Loucy (cell line): ENCODE measurements around the gene TRAF3IP1.

Source experiments
- H2AFZ ChIP-seq: fragments of 200-600 bp; sonication (generic); 2 replicates; pipeline ENCODE4 v1.6.0; 2016; ENCODE audit warnings: antibody characterized with exemption, mild to moderate bottlenecking, low read length, moderate library complexity
- H3F3A ChIP-seq: fragments of 200-600 bp; 2 replicates; pipeline ENCODE4 v1.6.0; 2016; ENCODE audit warnings: antibody characterized with exemption, low read depth, mild to moderate bottlenecking
- H3K27me3 ChIP-seq: fragments of 200-600 bp; sonication (generic); 2 replicates; pipeline ENCODE4 v1.6.1; 2014; ENCODE audit warnings: low read length, mild to moderate bottlenecking; ENCODE audit not compliant: insufficient read depth, poor library complexity, severe bottlenecking
- H3K36me3 ChIP-seq: fragments of 200-600 bp; sonication (generic); 2 replicates; pipeline ENCODE4 v1.6.1; 2016; ENCODE audit warnings: low read length; ENCODE audit not compliant: insufficient read depth
- H3K4me1 ChIP-seq: fragments of 200-600 bp; sonication (generic); 2 replicates; pipeline ENCODE4 v1.5.1; 2014; ENCODE audit warnings: low read length, mild to moderate bottlenecking; ENCODE audit not compliant: insufficient read depth, poor library complexity, severe bottlenecking
- H3K4me2 ChIP-seq: fragments of 200-600 bp; sonication (generic); 2 replicates; pipeline ENCODE4 v1.6.0; 2014; ENCODE audit warnings: antibody characterized with exemption, low read length, low read depth, mild to moderate bottlenecking; ENCODE audit not compliant: poor library complexity, severe bottlenecking
- H3K4me3 ChIP-seq: fragments of 200-600 bp; sonication (generic); 2 replicates; pipeline ENCODE4 v1.5.1; 2014; ENCODE audit warnings: low read length, mild to moderate bottlenecking, mixed read lengths; ENCODE audit not compliant: poor library complexity, severe bottlenecking
- H3K79me2 ChIP-seq: fragments of 200-600 bp; sonication (generic); 2 replicates; pipeline ENCODE4 v1.6.1; 2014; ENCODE audit warnings: low read length; ENCODE audit not compliant: insufficient read depth
- H3K9ac ChIP-seq: fragments of 200-600 bp; sonication (generic); 2 replicates; pipeline ENCODE4 v1.6.0; 2014; ENCODE audit warnings: mild to moderate bottlenecking, low read depth, low read length, moderate library complexity; ENCODE audit not compliant: poor library complexity, severe bottlenecking
- H3K9me2 ChIP-seq: fragments of 200-600 bp; sonication (generic); replicated peaks from 2 replicates; pipeline ENCODE4 v1.6.1; 2016; ENCODE audit warnings: low read depth, low read length, mixed read lengths
- H3K9me3 ChIP-seq: fragments of 200-600 bp; sonication (generic); 2 replicates; pipeline ENCODE4 v1.6.1; 2014; ENCODE audit warnings: mild to moderate bottlenecking, antibody characterized with exemption, low read length, low read depth; ENCODE audit not compliant: insufficient read depth
- H4K20me1 ChIP-seq: fragments of 200-600 bp; sonication (generic); 2 replicates; pipeline ENCODE4 v1.6.0; 2014; ENCODE audit warnings: antibody characterized with exemption, low read length, mild to moderate bottlenecking; ENCODE audit not compliant: insufficient read depth, poor library complexity, severe bottlenecking
- EZH2phosphoT487 ChIP-seq: fragments of 200-600 bp; IDR thresholded peaks from 2 replicates; pipeline ENCODE4 v1.6.1; 2018; ENCODE audit warnings: antibody characterized with exemption, mild to moderate bottlenecking, moderate library complexity, borderline replicate concordance
- TF ChIP-seq, protein P1 (sequence below): fragments of 200-600 bp; sonication (generic); conservative IDR thresholded peaks from 2 replicates; pipeline ENCODE4 v1.5.1; 2014; ENCODE audit warnings: mild to moderate bottlenecking, antibody characterized with exemption, low read length

TRAF3IP1 gene

DNA sequence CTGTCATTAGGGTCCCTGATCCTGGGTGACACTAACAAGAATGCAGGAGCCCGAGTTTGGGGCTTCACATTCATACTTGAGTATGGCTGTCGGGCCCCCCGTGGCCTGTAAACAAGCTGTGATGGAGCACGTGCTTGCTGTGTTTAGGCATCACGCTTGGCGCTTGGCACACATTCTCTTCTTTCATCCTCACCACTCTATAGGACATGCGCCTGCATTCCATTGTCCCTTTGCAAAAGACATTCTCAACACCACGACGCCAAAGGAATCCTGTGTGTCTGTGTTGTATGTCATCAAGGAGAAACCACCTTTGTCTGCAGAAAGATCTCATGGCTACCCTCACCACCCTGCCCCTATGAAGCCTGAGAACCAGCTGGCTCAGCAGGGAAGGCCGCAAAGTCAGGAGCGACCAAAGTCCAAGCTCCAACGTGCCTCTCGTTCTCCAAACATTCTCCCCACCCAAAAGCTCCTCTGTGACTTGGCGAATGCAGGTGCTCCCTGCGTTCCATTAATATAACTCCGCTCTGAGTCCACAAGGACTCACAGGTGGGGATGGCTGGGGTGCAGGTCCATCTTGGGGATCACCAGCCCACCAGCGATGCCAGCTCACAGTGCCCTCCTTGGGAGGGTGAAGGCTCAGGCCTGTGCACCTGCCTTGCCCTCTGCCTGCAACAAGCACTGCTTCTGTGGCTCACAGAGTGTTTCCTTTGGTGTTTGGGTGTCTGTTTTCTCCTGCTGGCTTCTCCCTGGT, 25.8 kb upstream of the TRAF3IP1 start:
- Histone ChIP-seq H4K20me1 (no peaks in the 10 kb centered on the region), H3K9me2 (no peaks in the 10 kb centered on the region), H3K4me3 (no peak overlapping the region), H3K4me2 (no peak overlapping the region), H3K9ac (no peak overlapping the region), H2AFZ (no peak overlapping the region), H3K79me2 (no peaks in the 10 kb centered on the region), H3K36me3 (no peaks in the 10 kb centered on the region), H3K27me3 (no peaks in the 10 kb centered on the region), H3K4me1 (peaks cover 4% of the 10 kb centered on the region), H3F3A (no peaks in the 10 kb centered on the region), H3K9me3 (no peaks in the 10 kb centered on the region)
- TF ChIP-seq, protein P1, sequence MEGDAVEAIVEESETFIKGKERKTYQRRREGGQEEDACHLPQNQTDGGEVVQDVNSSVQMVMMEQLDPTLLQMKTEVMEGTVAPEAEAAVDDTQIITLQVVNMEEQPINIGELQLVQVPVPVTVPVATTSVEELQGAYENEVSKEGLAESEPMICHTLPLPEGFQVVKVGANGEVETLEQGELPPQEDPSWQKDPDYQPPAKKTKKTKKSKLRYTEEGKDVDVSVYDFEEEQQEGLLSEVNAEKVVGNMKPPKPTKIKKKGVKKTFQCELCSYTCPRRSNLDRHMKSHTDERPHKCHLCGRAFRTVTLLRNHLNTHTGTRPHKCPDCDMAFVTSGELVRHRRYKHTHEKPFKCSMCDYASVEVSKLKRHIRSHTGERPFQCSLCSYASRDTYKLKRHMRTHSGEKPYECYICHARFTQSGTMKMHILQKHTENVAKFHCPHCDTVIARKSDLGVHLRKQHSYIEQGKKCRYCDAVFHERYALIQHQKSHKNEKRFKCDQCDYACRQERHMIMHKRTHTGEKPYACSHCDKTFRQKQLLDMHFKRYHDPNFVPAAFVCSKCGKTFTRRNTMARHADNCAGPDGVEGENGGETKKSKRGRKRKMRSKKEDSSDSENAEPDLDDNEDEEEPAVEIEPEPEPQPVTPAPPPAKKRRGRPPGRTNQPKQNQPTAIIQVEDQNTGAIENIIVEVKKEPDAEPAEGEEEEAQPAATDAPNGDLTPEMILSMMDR: no peak
- TF ChIP-seq EZH2phosphoT487: no peak

DNA sequence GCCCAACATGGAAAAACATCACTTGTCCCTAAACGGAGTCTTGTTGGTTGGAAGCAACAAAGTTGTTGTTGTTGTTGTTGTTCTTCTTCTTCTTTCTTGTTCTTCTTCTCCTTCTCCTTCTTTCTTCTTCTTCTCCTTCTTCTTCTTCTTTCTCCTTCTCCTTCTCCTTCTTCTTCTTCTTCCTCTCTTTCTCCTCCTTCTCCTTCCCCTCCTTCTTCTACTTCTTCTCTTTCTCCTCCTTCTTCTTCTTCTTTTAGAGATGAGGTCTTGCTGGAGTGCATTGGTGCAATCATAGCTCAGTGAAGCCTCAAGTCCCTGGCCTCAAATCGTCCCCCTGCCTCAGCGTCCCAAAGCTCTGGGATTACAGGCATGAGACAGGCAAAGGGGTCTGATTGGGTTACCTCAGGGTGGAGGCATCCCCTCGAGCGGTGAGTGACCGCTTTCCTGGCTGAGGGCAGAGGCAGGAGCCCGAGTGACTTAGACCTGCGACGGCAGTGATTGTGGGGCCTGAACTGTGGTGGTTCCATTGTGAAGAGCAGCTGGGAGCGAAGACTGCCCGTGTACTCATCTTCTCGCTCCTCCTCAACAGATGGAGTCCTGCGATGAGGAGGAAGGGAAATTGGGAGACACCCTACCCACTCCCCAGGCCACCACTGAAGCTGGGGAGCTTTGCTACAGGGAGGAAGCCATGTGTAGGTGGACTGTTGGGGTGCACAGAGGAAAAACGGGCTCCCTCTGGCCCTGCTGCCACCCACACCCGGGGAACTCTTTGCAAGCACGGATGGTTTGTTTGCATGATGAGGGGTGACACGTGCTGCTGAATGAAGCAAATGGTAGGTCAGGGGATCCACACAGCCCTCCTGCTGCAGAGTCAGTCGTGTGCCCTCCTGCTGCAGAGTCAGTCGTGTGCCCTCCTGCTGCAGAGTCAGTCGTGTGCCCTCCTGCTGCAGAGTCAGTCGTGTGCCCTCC, 24.9 kb upstream of the TRAF3IP1 start:
- no peaks in the 10 kb centered on the region for H4K20me1 ChIP-seq
- H3K9me3 ChIP-seq: no peaks in the 10 kb centered on the region
- no peaks in the 10 kb centered on the region for H3K9me2 ChIP-seq
- H3K36me3 ChIP-seq: no peaks in the 10 kb centered on the region
- no peaks in the 10 kb centered on the region for H3K4me1 ChIP-seq
- H3K9ac ChIP-seq: no peak overlapping the region
- TF ChIP-seq, protein P1: no peak
- no peak for TF ChIP-seq EZH2phosphoT487
- no peak overlapping the region for H3K4me2 ChIP-seq
- no peak overlapping the region for H2AFZ ChIP-seq
- H3K4me3 ChIP-seq: no peak overlapping the region
- H3K27me3 ChIP-seq: no peaks in the 10 kb centered on the region
- H3K79me2 ChIP-seq: no peaks in the 10 kb centered on the region
- no peaks in the 10 kb centered on the region for H3F3A ChIP-seq

DNA sequence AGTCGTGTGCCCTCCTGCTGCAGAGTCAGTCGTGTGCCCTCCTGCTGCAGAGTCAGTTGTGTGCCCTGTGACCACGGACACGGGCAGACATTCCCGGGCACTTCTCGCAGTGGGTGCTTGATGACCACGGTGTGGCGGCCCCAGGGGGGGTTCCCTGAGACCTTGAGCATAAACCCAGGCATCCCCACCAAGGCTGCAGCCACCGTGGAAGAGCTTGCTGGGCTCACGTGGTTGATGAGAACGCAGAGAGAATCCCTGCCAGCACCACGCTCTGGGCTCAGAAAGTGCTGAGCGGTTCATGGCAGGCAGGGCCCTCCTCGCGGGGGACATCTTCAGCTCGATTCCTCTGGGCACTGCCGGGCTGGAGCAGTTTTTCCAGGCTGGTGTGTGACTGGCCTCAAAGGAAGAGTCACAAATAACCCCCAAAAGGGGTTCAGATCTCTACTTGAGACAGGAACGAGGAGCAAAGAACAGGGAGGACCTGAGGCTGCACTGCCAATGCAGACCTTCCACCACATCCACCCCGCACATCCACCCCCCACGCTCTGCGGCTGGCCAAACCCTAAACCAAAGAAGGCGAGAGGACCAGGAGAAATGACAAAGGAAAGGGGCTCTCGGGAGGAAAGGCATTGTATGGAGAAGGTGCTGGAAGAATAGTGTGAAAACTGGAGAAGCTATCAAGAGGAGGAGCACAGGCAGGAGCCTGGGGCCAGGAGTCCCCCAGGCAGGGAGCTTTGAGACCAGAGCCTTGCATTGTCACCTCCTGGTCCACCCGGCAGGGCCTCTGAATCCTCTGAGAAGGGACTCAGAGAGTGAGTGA, 23.5 kb upstream of the TRAF3IP1 start:
- no peaks in the 10 kb centered on the region for H4K20me1 ChIP-seq
- H3K4me3 ChIP-seq: no peak overlapping the region
- no peak for TF ChIP-seq EZH2phosphoT487
- TF ChIP-seq, protein P1: no peak
- H3K9ac ChIP-seq: no peak overlapping the region
- no peaks in the 10 kb centered on the region for H3K79me2 ChIP-seq
- no peaks in the 10 kb centered on the region for H3K36me3 ChIP-seq
- H3K9me3 ChIP-seq: no peaks in the 10 kb centered on the region
- H3K9me2 ChIP-seq: no peaks in the 10 kb centered on the region
- no peak overlapping the region for H2AFZ ChIP-seq
- H3F3A ChIP-seq: no peaks in the 10 kb centered on the region
- no peaks in the 10 kb centered on the region for H3K4me1 ChIP-seq
- H3K4me2 ChIP-seq: no peak overlapping the region
- H3K27me3 ChIP-seq: no peaks in the 10 kb centered on the region
